AG09309 (cell line): ENCODE results near the gene ABLIM1.

ENCODE experiments used
- DNase-seq: peaks from one replicate; pipeline ENCODE4 v3.0.0-alpha.2; 2010; ENCODE audit warnings: low read depth
- H3K4me3 ChIP-seq: 2 replicates; pipeline ENCODE4 v1.5.1; 2011; ENCODE audit warnings: mild to moderate bottlenecking, low read depth, low read length, moderate library complexity; ENCODE audit not compliant: control insufficient read depth
- TF ChIP-seq, protein P1 (sequence below): IDR thresholded peaks from 2 replicates; pipeline ENCODE4 v1.5.1; 2011; ENCODE audit warnings: mild to moderate bottlenecking, low read depth, low read length, inconsistent platforms; ENCODE audit not compliant: insufficient read depth, control insufficient read depth; ENCODE audit errors: missing control alignments

Gene ABLIM1

DNA sequence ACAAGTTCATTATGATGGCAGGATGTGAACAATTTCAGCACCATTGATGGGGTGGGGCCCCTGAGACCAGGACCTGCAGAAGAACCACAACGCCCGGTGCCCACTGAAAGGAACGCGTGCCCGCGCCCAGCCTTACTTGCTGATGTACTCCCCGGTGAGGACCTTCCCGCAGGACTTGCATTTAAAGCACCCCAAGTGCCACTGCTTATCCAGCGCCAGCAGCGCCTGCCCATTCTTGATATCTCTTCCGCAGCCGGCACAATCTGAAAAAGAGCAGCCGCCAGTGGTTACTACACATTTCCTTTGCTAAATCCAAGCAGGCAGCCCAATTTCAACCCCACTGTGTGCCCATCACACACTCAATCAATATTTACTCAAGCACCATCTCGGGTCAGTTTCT is 110.6 kb downstream of the ABLIM1 start:
- TF ChIP-seq, protein P1, sequence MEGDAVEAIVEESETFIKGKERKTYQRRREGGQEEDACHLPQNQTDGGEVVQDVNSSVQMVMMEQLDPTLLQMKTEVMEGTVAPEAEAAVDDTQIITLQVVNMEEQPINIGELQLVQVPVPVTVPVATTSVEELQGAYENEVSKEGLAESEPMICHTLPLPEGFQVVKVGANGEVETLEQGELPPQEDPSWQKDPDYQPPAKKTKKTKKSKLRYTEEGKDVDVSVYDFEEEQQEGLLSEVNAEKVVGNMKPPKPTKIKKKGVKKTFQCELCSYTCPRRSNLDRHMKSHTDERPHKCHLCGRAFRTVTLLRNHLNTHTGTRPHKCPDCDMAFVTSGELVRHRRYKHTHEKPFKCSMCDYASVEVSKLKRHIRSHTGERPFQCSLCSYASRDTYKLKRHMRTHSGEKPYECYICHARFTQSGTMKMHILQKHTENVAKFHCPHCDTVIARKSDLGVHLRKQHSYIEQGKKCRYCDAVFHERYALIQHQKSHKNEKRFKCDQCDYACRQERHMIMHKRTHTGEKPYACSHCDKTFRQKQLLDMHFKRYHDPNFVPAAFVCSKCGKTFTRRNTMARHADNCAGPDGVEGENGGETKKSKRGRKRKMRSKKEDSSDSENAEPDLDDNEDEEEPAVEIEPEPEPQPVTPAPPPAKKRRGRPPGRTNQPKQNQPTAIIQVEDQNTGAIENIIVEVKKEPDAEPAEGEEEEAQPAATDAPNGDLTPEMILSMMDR, result no peak
- no peak overlapping the region for H3K4me3 ChIP-seq
- DNase-seq, result no peak

DNA sequence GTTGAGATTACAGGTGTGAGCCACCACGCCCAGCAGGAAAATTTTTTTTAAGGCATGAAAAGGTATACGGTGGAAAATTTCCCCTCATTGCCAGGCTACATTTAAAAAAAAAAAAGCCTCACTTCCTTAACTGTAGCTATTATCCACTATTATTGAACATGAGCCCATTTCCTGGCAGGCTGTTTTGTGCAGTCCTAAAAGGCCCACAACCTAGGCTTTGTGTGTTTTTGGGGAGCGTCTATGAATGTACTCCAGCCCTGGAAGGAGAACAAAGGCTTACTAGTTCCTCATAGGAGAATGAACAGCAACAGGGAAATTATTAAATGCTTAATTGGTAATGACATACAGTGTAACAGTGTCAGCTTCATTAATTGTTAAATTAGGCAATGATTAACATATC is 111.0 kb downstream of the ABLIM1 start:
- no peak overlapping the region for H3K4me3 ChIP-seq
- TF ChIP-seq, protein P1, result no peak
- no peak for DNase-seq

DNA sequence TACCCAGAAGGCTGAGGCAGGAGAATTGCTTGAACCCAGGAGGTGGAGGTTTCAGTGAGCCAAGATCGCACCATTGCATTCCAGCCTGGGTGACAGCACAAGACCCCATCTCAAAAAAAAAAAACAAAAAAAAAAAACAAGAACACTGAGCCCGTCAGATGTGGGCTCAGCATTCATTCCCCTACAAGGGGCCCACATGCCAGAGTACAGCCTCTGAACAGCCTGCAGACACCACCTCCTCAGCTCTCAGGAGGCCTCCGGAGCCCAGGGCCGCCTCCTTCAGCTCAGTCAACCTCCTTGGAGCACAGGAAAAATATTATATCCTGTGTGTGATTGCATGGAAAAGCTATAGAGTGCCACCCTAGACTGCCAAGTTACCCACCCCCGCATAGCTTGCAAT is 112.3 kb downstream of the ABLIM1 start:
- TF ChIP-seq, protein P1, result no peak
- H3K4me3 ChIP-seq, result no peak overlapping the region
- DNase-seq, result no peak

DNA sequence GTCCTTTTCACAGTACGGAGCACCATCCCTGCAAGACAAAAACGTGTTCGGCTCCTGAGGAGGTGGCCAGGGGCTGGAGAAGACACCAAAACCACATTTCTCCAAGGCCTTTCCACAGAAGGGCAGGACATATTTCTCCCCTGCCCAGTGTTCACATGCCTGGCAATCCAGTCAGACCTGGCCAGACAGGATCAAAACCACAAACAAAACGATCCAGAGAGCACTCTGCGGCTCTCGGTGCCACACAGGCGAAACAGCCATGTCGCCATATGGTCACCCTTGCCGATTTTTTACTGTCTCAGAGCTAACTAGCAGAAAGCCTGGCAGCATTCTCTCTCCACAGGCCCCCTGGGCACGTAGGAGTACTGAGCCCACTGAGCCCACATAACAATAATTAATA is 113.0 kb downstream of the ABLIM1 start:
- no peak overlapping the region for H3K4me3 ChIP-seq
- TF ChIP-seq, protein P1, result no peak
- DNase-seq, result no peak

DNA sequence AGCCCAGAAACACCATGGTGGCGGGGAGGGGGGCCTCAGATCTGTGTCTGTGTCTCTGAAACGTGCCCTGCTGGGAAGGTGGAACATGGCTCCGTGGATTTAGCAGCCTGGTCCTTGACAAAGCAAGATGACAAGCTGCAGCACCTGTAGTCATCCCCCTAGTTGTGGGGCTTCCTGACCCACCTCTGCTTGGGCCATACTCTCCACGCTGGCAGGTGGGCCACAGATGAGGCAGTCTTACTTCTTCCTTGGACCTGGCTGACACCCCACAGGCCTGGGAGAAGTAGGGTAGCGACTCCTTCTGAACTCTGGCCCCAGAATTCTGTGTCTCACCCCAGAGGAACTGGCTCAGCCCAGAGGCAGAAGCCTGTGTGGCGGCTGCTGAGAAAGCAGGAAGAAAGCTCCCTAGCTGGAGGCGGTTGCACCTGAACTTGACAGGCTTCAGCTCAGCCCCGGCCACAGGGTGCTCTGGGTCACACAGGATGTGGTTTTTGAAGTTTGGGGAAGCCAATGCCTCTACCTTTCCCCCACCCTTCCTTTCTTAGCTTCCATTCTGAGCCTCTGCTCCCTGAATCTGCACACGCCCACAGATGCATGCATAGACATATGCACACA is 113.9 kb downstream of the ABLIM1 start:
- DNase-seq, result no peak
- no peak overlapping the region for H3K4me3 ChIP-seq
- TF ChIP-seq, protein P1, result no peak

DNA sequence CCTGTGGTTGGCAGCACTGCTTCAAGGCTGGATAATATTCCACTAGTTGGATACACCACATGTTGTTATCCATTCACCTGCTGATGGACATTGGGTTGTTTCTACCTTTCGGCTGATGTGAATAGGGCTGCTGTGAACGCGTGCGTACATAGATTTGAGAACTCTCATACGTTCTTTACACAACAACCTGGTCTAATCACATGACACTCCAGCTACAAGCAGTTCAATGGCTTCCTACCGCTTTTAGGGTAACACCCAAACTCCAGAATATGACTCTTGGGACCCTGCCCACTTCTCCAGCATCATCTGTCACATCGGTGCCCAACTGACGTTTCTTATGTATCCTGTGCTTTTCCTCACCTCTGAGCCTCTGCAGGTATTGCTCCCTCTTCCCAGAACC is 114.6 kb downstream of the ABLIM1 start:
- DNase-seq, result no peak
- no peak overlapping the region for H3K4me3 ChIP-seq

More for the DNA sequence above, 114.6 kb downstream of the ABLIM1 start:
- TF ChIP-seq, protein P1, result no peak
